HG02759 (cell line): ENCODE results near the gene AGBL1.

Experiments
- ATAC-seq: cut with Tn5 transposase; IDR thresholded peaks from one replicate; pipeline ENCODE4 v1.9.1; 2021; ENCODE audit warnings: mild to moderate bottlenecking, moderate library complexity; ENCODE audit not compliant: unreplicated experiment

AGBL1 gene

DNA sequence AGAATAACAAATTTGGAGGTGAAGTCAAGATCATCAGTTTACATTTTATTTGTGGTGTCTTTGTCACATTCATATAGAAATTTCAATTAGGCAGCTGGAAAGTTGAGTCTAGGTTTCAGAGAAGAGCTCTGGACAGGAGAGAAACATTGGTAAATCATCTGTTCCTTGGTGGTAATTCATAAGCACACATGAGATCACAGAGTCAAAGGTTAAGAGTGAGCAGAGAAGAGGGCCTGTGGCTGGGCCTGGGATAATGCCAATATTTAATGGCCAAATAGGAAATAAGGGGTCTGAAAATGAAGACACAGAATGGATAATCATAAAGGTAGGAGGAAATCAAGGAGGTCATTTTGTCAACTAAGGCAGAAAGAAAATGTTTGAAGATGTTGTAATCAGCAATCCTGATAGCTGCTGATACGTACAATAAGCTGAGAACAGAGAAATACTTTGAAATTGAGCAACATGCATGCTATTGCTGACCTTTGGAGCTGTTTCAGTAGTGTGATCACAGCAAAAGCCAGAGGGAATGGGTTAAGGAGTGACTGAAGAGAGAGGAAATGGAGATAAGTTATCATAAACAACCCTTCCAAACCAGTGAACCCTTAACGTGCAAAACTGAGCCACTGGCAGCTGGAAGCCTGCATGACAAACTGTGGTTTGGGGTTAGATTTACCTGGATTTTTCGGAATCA lies 692.8 kb downstream of the AGBL1 start:
- ATAC-seq, result no peak

DNA sequence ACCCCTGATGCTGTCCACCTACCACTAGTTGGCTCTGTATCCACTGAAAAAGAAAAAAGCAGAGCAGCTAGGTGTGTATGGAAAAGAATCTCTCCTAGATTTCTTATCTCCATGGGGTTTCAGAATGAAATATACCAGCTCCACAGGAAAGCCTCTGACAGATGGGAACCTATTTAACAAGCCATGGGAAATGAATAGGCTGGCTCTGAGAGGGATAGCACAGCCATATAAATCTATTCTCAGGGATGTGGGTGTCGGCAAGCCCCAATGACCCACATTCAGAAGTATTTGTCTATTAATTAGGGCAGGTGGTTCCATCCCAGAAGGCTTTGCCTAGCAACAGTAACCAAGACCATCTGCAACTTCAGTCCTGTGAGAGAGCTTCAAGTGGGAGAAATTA lies 694.1 kb downstream of the AGBL1 start:
- no peak for ATAC-seq

DNA sequence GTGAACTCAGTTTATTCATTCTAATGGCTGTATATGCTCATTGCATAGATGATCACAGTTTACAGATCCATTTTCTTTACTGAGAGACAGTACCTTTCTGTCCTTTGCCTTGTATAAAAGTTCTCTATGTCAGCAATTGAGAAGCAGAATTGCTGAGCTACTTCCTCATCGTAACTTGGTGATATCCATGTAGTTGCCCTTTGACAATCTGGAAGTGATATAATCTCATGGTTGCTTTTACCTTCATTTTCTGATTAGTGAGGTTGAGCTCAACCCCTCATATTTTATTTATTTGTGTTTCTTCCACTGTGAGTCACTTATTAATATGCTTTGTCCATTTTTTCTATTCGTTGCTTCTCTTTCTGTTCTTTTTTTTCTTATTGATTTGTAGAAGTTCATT lies 696.5 kb downstream of the AGBL1 start:
- no peak for ATAC-seq

DNA sequence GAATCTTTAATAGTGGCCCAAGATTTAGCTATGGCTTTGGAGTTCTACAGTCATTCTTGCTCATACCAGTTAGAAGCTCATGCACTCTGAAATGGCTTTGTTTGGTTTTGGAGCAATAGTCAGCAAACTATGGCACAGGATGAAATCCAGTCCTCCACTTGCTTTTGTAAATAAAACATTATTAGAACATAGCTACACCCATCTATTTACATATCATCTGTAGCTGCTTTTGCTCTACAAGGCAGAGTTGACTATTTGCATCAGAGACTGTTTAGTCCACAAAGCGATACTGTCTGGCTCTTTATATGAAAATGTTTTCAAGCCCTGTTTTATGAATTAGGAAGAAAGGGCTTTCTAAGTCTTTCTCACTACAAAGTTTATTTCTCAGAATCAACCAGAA lies 716.9 kb downstream of the AGBL1 start:
- ATAC-seq, result no peak

DNA sequence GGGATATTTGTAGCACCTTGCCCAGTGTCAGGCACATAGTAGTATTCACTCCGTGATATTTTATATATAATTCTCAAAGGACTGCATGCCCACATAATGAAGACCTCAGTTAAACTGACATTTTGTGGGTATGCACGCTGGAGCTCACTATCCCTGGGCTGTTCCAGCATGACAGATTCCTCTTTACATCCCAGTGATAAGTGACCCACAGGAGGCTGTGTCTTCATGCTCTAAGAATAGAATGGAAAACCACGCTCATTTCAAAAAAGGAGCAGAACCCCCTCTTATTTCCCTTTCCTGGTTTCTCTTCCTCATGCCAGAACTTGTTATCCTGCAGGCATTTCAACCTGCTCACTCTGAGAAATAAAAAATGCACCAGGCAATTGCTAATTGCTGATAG lies 717.5 kb downstream of the AGBL1 start:
- ATAC-seq, result no peak

DNA sequence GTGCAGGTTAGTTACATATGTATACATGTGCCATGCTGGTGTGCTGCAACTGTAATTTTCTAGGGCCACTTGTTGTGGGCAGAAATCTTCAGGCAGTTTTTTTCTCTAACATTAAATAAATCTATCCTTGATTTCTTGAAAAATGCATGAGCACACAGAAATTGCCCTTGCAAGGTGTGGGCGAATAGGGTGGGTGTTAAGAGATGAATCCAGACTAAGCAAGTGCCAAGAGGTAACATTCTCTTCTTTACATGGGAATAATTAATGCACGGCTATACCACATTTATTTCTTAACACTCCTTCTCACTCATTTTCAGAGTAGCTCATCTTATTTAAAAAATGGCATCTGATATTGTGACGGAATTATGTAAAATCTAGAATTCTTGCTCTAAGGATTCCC lies 719.6 kb downstream of the AGBL1 start:
- no peak for ATAC-seq

DNA sequence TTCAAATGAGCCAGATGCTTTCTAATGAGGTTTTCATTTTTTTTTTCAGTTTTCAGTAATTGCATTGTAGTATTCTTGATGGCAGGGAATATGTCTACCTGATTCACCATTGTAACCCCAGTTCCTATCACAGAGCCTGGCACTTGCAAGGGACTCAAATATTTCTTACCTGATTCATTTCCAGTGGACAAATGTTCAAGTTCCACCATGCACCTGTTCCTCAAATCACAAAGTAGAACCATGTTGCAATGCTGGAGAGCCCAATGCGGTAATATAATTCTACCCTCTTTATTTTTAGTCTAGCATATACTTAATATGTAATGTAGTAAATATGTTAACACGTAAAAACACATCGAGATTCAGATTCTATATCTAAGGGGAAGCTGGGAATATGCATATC lies 722.6 kb downstream of the AGBL1 start:
- no peak for ATAC-seq

DNA sequence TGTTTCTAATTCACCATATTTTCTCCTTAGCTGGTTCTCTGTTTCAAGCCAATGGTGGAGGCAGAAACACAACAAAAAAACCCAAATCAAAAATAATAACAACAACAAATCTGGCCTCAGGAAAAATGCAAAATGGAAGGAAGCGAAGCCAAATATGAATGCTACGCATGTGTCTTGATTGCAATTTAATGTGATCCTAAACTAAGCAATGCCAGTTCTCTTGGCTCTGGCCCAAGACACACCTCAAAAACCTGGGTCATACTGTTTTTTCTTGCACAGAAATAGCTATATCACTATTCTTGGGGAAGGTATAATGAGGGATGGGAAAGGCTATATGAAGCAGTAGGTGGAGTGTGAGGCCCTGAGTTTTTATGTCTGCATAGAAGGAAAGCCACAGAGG lies 724.7 kb downstream of the AGBL1 start:
- no peak for ATAC-seq

DNA sequence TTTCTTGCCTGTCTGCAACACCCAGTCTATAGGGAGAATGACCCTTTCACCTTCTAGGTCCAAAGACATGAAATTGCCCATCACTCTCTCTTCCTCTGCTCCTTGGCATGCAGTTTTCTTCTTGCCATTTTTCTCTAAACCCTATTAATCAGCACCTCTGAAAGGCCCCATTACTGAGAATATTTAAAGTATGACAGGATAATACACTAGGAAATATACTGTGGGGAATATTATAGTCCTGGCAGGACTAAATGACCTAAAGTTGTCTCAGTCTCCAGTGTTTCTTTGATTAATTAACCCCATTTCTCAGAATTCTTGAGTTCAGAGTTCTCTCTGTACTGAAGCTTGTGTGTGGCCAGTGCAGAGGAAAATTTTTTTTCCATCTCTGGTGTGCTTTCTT lies 730.7 kb downstream of the AGBL1 start:
- no peak for ATAC-seq

DNA sequence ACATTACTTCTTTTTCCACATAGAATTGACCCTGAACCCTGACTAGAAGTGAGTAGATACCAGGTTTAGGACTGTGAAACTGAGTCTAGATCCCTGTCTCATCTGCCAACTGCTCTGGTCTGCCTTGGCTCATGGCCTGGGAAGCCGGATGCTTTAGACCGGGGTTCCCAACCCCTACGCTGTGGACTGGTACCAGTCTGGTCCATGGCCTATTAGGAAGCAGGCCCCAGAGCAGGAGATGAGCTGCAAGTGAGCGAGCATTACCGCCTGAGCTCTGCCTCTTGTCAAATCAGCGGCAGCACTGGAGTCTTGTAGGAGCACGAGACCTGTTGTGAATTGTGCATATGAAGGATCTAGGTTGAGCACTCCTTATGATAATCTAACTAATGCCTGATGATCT lies 734.2 kb downstream of the AGBL1 start:
- no peak for ATAC-seq

DNA sequence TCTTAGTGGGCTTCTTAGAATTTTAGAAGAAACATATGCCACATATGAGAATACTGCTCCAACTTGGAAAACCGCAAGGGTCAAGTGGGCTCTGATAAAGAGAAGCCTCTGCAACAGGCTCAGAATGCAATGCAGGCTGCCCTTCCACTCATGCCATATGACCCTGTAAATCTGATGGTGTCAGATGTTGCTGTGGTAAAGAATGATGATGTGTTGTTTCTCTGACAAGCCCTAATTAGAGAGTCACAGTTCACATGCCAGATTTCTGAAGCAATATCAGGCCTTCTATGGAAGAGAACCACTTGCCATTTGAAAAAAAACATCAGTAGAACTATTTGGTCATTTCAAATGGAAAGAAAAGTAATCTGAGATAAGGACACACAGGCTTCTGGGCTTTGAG lies 749.6 kb downstream of the AGBL1 start:
- ATAC-seq, result no peak

DNA sequence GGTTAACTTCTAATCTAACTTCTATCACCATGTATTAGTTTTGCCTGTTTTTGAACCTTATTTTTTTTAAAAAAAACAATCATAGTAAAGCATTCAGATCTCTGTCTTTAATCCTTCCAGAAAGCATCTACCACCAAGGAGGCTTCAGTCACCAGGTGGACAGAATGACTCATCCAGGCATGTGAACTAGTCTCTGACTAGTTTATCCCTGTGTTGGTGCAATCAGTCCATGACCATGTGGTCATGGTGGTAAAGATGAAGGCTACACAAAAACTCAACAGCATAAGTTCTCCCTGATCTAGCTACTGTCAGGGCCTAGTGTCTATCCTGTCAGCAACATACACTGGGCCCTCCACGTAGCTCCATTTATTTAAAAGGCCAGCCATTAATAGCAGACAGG lies 750.6 kb downstream of the AGBL1 start:
- no peak for ATAC-seq

DNA sequence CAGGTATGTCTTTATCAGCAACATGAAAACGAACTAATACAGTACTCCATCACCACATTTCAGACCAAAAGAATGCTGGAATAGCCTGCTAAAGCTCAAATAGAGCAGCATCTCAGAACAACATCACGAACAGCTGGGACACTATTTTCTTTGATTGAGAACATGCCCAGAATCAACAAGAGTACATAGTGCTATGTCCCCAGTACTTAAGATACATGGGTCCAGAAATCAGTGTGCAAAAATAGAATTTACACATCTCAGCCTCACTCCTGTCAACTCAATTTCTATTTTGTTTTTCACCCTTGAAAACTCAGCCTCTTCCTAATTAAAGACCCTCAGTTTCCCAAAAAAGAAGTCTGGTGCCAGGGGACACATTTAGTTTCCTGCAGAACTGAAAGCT lies 753.9 kb downstream of the AGBL1 start:
- ATAC-seq, result no peak

DNA sequence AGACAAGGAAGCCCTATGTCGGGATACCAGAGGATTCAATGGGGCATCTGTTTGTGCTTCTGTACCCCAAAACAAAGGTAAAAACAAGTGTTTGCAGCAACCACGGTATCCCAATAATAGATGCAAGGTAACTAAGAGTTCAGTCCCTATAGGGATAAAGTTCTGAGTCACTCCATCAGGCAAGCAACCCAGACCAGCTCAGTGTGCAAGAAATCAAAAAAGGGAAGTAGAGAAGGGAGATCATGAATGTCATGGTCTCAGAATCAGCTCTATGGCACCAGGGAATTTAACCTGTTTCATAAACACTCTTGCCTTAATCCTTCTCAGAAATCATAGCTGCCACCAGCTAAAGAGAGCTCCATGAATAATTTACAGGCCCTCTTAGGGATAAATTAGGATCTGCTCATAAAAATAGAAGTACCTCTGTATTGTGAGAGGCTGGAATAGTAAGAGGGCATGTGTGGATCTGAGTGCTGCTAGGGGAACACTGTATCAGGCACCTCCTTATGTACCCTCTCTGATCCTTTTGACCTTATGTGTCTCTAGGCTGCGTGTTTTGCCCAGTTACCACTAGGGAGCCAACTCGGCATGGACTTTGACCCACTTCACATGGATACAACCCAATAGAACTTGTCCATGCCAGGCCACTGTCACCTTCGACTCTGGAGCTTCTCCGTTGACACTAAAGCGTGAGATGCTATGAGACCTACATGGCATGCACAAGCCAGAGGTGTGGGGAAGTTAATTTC lies 754.6 kb downstream of the AGBL1 start:
- no peak for ATAC-seq

DNA sequence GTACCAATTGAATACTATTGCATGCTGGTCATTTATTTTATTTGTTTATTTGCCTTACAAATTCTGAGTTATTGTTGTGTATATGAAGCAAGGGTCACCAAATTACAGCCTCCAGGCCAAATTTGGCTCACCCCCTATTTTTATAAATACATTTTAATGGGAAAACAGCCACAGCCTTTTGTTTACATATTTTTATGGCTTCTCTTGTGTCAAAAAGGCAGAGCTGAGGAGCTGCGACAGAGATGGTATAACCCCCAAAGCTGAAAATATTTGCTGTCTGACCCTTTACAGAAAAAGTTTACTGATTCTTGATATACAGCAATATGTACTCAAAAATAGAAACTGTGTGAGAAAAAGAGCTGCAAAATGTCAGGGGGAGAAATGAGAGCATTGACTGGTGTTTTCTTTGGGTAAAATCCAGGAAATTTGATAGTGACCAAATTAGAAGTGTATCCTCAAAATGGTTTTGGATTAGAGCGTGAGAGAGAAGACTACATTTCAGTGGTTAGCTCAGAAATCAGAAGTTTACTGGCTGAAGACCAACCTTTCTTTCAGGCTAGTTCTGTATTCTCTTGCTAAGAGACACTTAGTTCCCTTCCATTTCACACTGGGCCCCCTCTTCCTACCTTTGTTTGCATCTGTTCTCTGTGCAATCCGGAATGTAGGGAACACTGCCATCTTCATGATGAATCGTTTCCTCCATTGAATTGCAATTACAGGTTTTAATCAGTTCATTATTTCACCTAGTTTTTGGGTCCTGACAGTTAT lies 757.8 kb downstream of the AGBL1 start:
- no peak for ATAC-seq

DNA sequence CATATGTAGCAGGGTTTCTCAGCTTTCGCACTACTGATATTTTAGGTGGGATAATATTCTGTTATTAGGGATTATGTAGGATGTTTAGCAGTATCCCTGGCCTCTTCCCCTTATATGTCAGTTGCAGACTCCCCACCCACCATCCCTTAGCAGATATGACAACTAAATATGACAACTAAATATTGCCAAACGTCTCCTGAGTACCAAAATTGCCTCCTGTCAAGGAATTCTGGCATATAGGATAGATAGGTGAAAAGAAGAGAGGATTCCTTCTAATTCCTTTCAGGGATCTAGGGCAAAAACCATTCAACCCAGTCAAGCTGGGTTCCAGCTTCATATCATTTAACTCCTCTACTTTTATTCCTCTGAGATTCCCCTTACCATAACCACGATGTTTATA lies 759.8 kb downstream of the AGBL1 start:
- ATAC-seq, result no peak

DNA sequence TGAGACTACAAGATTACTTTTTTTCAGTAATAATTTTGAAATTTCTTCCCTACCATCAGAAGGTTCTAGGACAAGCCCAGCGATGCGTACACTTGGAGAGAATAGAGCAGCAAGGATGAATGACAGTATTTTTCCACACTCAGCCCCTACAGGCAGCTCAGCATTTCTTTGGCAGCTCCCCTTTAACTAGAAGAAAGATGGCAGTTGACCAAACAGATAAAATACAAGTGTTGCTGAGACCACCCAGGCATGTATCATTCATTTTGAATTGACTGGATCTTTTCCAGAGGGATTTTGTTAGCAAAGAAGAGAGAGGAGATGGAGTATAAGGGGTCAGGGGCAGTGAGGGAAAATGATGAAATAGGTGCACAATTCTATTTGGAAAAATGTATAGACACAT lies 761.3 kb downstream of the AGBL1 start:
- no peak for ATAC-seq

DNA sequence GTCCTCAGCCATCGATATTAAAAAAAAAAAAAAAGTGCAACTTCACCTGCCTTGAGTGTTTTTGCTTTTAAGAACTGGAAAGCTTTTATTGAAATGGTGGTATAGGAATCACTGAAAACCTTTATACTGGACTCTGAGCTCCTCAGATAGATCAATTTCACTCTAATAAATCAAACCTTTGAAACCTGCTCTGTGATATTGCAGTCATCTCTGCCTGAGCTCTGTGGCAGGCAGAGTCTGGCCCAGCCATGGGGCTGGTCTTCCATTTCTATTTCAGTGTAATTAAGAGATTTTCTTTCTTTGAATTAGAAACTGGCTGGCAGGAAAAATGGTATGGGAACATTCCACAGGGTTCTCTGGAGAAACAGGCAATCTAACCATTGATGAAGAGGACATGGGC lies 762.5 kb downstream of the AGBL1 start:
- no peak for ATAC-seq

DNA sequence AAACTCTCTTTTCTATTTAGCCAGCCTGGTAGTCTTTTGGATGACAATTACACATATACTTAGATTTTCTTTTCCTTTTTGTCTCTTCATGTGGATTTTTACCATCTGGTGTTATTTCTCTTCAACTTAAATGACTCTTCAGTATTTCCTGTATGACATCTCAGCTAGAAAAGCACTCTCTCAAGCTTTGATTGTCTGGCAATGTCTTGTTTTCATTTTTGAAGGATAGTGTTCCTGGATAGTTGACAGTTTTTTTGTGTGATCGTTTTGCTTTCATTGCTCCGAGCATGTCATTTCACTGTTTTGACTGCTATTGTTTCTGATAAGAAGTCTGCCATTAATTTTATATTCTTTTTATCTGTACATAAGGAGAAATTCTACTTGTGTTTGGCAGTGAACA lies 766.4 kb downstream of the AGBL1 start:
- no peak for ATAC-seq

DNA sequence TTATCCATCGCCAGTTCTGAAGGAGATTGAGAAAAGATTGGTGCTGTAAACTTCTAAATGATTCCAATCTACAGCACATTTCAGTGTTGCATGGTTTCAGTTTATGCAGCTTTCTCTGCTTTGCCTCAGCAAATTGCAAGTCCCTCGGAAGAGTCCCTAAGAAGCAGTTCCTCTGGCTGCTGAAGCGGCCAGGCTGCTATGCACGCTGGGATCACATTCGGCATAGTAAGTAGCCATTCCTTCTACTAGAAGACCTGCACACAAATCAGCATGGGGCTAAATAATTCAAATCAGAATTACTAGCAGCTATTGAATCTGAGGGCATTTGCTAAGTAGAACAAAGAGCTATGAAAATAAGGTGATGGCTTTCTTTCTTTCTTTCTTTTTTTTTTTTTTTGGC lies 769.5 kb downstream of the AGBL1 start:
- no peak for ATAC-seq

DNA sequence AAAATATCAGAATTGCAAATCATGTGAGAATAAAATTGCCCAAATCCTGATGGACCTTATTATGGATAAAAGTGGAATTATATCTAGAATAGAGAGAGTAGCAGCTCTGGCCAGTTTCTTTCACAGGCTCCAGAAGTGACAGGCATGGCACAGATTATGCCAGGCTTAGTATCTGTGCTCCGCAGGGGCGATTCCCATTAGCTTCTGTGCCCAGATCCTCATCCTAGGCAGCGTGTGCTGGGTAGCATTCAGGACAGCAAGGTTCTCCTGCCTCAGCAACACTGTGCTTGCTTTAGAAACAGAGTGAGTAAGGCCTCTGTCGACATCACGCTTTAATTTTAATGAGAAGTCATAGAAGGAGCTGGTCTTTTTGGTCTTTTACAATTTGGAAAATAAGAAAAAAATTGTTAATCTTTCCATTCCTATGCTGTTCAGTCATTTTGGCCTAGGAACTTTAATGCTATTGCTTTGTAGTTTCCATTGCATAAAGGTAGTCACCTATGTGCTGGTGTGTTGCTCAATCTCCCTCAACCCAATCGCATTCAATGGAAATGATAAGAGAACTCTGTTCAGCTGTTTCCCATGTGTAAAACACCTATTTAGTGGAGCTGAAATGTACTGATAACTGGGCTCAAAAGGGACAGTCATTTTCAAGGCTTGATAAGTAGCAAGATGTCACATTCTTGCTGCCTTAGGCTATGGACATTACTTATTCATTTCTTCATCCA lies 770.1 kb downstream of the AGBL1 start:
- ATAC-seq, result no peak
